GM23248 (cell line): ENCODE measurements around the gene MMP1. TPM values are rescaled to one million over a fixed set of nuclear protein-coding genes. Genes with fewer than 3 reads are reported as not detected.

Experiments used
- DNase-seq: peaks from one replicate; pipeline ENCODE4 v3.0.0-alpha.2; 2015
- H2AFZ ChIP-seq: fragments of 200-600 bp; sonication (generic); 2 replicates; pipeline ENCODE4 v1.6.1; 2016; ENCODE audit warnings: antibody characterized with exemption
- H3F3A ChIP-seq: fragments of 200-600 bp; sonication (generic); 2 replicates; pipeline ENCODE4 v1.6.1; 2016; ENCODE audit warnings: mild to moderate bottlenecking, antibody characterized with exemption, mixed run types; ENCODE audit not compliant: insufficient read depth
- H3K27ac ChIP-seq: fragments of 200-600 bp; sonication (generic); 2 replicates; pipeline ENCODE4 v1.5.1; 2016; ENCODE audit warnings: mild to moderate bottlenecking
- H3K27me3 ChIP-seq: fragments of 200-600 bp; sonication (generic); replicated peaks from 2 replicates; pipeline ENCODE4 v1.6.1; 2016; ENCODE audit warnings: mild to moderate bottlenecking; ENCODE audit not compliant: insufficient read depth
- H3K36me3 ChIP-seq: fragments of 200-600 bp; sonication (generic); 2 replicates; pipeline ENCODE4 v1.6.1; 2016; ENCODE audit warnings: low read depth, mild to moderate bottlenecking
- H3K4me1 ChIP-seq: fragments of 200-600 bp; sonication (generic); 2 replicates; pipeline ENCODE4 v1.6.1; 2016; ENCODE audit warnings: mild to moderate bottlenecking; ENCODE audit not compliant: insufficient read depth
- H3K4me2 ChIP-seq: fragments of 200-600 bp; sonication (generic); one replicate; pipeline ENCODE4 v1.6.1; 2016; ENCODE audit warnings: mild to moderate bottlenecking; ENCODE audit not compliant: unreplicated experiment
- H3K4me3 ChIP-seq: fragments of 200-600 bp; sonication (generic); 2 replicates; pipeline ENCODE4 v1.5.1; 2016; ENCODE audit warnings: mild to moderate bottlenecking
- H3K79me2 ChIP-seq: fragments of 200-600 bp; sonication (generic); 2 replicates; pipeline ENCODE4 v1.6.1; 2016; ENCODE audit warnings: mild to moderate bottlenecking; ENCODE audit not compliant: insufficient read depth
- H3K9ac ChIP-seq: fragments of 200-600 bp; sonication (generic); 2 replicates; pipeline ENCODE4 v1.6.1; 2016; ENCODE audit warnings: mild to moderate bottlenecking
- H3K9me2 ChIP-seq: fragments of 200-600 bp; sonication (generic); 2 replicates; pipeline ENCODE4 v1.6.1; 2016; ENCODE audit warnings: mixed run types, mild to moderate bottlenecking, moderate library complexity; ENCODE audit not compliant: insufficient read depth
- H3K9me3 ChIP-seq: fragments of 200-600 bp; sonication (generic); one replicate; pipeline ENCODE4 v1.6.1; 2017; ENCODE audit warnings: low read depth
- H4K20me1 ChIP-seq: fragments of 200-600 bp; sonication (generic); 2 replicates; pipeline ENCODE4 v1.6.0; 2016; ENCODE audit not compliant: insufficient read depth
- EZH2 ChIP-seq: fragments of 200-600 bp; sonication (generic); IDR thresholded peaks from 2 replicates; pipeline ENCODE4 v1.6.1; 2018; ENCODE audit warnings: antibody characterized with exemption, mild to moderate bottlenecking; ENCODE audit not compliant: insufficient read depth, poor library complexity, severe bottlenecking
- EZH2phosphoT487 ChIP-seq: fragments of 200-600 bp; sonication (generic); IDR thresholded peaks from 2 replicates; pipeline ENCODE4 v1.6.1; 2018; ENCODE audit warnings: antibody characterized with exemption, moderate library complexity, mild to moderate bottlenecking, low read depth; ENCODE audit not compliant: insufficient read depth
- WGBS, 2 experiments: methylation state at CpG; one replicate each; pipeline ENCODE4 v1.1.6; 2015 to 2017; ENCODE audit warnings: low lambda C conversion rate in 2 of 2, low coverage in 1 of 2; ENCODE audit errors: missing lambda C conversion rate in 2 of 2; 5-methylcytosine and 5-hydroxymethylcytosine counted together
- in situ Hi-C: fragments of 300-500 bp; cut with MboI; formaldehyde crosslinking; loops from 2 replicates; pipeline ENCODE4 v1.15.0; 2020
- polyA plus RNA-seq: library from polyadenylated mRNA; unstranded; fragments of >200 nt; fragmentation: Nextera tagmentation; extraction: Ambion mirVana; gene quantifications from 2 replicates; pipeline ENCODE4 v1.2.1, GENCODE V29; 2016
- total RNA-seq: library from RNA; depleted of rRNA; stranded (reverse); fragments of >200 nt; shearing (Covaris generic); gene quantifications from 2 replicates; pipeline ENCODE4 v1.2.3, GENCODE V29; 2014

The MMP1 gene
- total and polyA plus RNA-seq, 2 experiments from 2014 or later, result 34.5 to 53.2 TPM

GRCh38 chr11:102784380-102784779 lies 13.6 kb downstream of the MMP1 start:
- Histone ChIP-seq H3K27me3 (no peaks in the 10 kb centered on the region), H2AFZ (no peak overlapping the region), H3K9me2 (no peaks in the 10 kb centered on the region), H3K4me2 (no peak overlapping the region), H3K36me3 (no peaks in the 10 kb centered on the region), H3K9me3 (no peaks in the 10 kb centered on the region), H3K4me3 (no peak overlapping the region), H3K4me1 (peaks cover 7% of the 10 kb centered on the region), H3K79me2 (no peaks in the 10 kb centered on the region), H3K27ac (no peak overlapping the region), H4K20me1 (no peaks in the 10 kb centered on the region), H3F3A (0 out of 2 replicates have a peak, but pooled peaks cover 11% of the 10 kb centered on the region), H3K9ac (no peak overlapping the region)
- in situ Hi-C loops, result no loop called here
- 89 to 94% methylated on average over 3 of the region's 3 CpGs for WGBS, 2 experiments
- TF ChIP-seq EZH2, result no peak
- TF ChIP-seq EZH2phosphoT487, result no peak
- DNase-seq, result no peak

GRCh38 chr11:102783720-102784119 lies 14.2 kb downstream of the MMP1 start:
- WGBS, 2 experiments, result 73 to 78% methylated on average over 2 of the region's 2 CpGs
- TF ChIP-seq EZH2phosphoT487 (no peak), EZH2 (no peak)
- in situ Hi-C loops, result no loop called here

GRCh38 chr11:102783016-102783415 lies 14.9 kb downstream of the MMP1 start:
- in situ Hi-C loops, result no loop called here

More at GRCh38 chr11:102783720-102784119, 14.2 kb downstream of the MMP1 start:
- Histone ChIP-seq H3K4me1 (peaks cover 7% of the 10 kb centered on the region), H3K27ac (no peak overlapping the region), H3K79me2 (no peaks in the 10 kb centered on the region), H3K9ac (no peak overlapping the region), H3K9me3 (no peaks in the 10 kb centered on the region), H3K9me2 (no peaks in the 10 kb centered on the region), H2AFZ (no peak overlapping the region), H3K4me3 (no peak overlapping the region), H3K4me2 (no peak overlapping the region), H3F3A (0 out of 2 replicates have a peak, but pooled peaks cover 11% of the 10 kb centered on the region), H3K27me3 (no peaks in the 10 kb centered on the region), H3K36me3 (no peaks in the 10 kb centered on the region), H4K20me1 (no peaks in the 10 kb centered on the region)
- no peak for DNase-seq

GRCh38 chr11:102781676-102782075 lies 16.3 kb downstream of the MMP1 start:
- Histone ChIP-seq H3K27ac (no peak overlapping the region), H3K27me3 (no peaks in the 10 kb centered on the region), H3K9me3 (no peaks in the 10 kb centered on the region), H3K4me1 (peaks cover 7% of the 10 kb centered on the region), H3K9ac (no peak overlapping the region), H4K20me1 (no peaks in the 10 kb centered on the region), H3K36me3 (no peaks in the 10 kb centered on the region), H3F3A (0 out of 2 replicates have a peak, but pooled peaks cover 11% of the 10 kb centered on the region), H3K79me2 (no peaks in the 10 kb centered on the region), H3K4me3 (no peak overlapping the region), H2AFZ (no peak overlapping the region), H3K9me2 (no peaks in the 10 kb centered on the region), H3K4me2 (no peak overlapping the region)
- in situ Hi-C loops, result no loop called here
- DNase-seq, result no peak
- TF ChIP-seq EZH2phosphoT487, result no peak
- no peak for TF ChIP-seq EZH2
- WGBS, 2 experiments, result 92 to 96% methylated on average over 2 of the region's 2 CpGs

More at GRCh38 chr11:102783016-102783415, 14.9 kb downstream of the MMP1 start:
- no peak overlapping the region for H3K27ac ChIP-seq
- 0 out of 2 replicates have a peak, but pooled peaks cover 11% of the 10 kb centered on the region for H3F3A ChIP-seq
- H3K4me2 ChIP-seq, result no peak overlapping the region
- no peaks in the 10 kb centered on the region for H4K20me1 ChIP-seq
- peaks cover 7% of the 10 kb centered on the region for H3K4me1 ChIP-seq
- H2AFZ ChIP-seq, result no peak overlapping the region
- no peaks in the 10 kb centered on the region for H3K9me2 ChIP-seq
- no peaks in the 10 kb centered on the region for H3K27me3 ChIP-seq
- no peak for TF ChIP-seq EZH2phosphoT487
- TF ChIP-seq EZH2, result no peak
- no peak overlapping the region for H3K4me3 ChIP-seq
- no peak for DNase-seq
- no peaks in the 10 kb centered on the region for H3K36me3 ChIP-seq
- H3K79me2 ChIP-seq, result no peaks in the 10 kb centered on the region
- no peak overlapping the region for H3K9ac ChIP-seq
- no peaks in the 10 kb centered on the region for H3K9me3 ChIP-seq

- TF ChIP-seq EZH2phosphoT487, result no peak
- TF ChIP-seq EZH2, result no peak
- H3K9ac ChIP-seq, result no peak within 1 kb of the TSS
- H3K27me3 ChIP-seq, result no peaks in the 10 kb centered on the region
- no peak within 1 kb of the TSS for H2AFZ ChIP-seq
- in situ Hi-C loops, result no loop called here
- WGBS, 2 experiments, result 0 to 1% methylated on average over 2 of the region's 2 CpGs
- no peaks in the 10 kb centered on the region for H3K9me3 ChIP-seq
- peaks cover 7% of the 10 kb centered on the region for H3K4me1 ChIP-seq
- no peaks in the 10 kb centered on the region for H3K79me2 ChIP-seq
- no peaks in the 10 kb centered on the region for H3K36me3 ChIP-seq
- 0 out of 2 replicates have a peak, but pooled peaks cover 11% of the 10 kb centered on the region for H3F3A ChIP-seq
- DNase-seq, result peak; percentile 87
- no peaks in the 10 kb centered on the region for H3K9me2 ChIP-seq
- H3K27ac ChIP-seq, result no peak within 1 kb of the TSS
- H3K4me2 ChIP-seq, result no peak within 1 kb of the TSS
- H3K4me3 ChIP-seq, result no peak within 1 kb of the TSS
- no peaks in the 10 kb centered on the region for H4K20me1 ChIP-seq
These were observed 17.5 kb downstream of the MMP1 start, which contains the start of gene MMP10 for GRCh38 chr11:102780491-102780918. TSS of gene MMP10 (minus strand) at chr11:102780628. CDS start at chr11:102780591, 37 bp downstream.
